Neural cell (in vitro differentiated cells): ENCODE results near the gene AKR1B15. TPM values are rescaled to one million over a fixed set of nuclear protein-coding genes. Genes with fewer than 3 reads are reported as not detected.

Experiments
- H2AFZ ChIP-seq: fragments of 200-600, 300-800 bp; sonication (generic), shearing (Covaris generic); 2 replicates; pipeline ENCODE4 v1.6.0; 2014; ENCODE audit warnings: low read depth, mild to moderate bottlenecking, antibody characterized with exemption, low read length, moderate library complexity
- H3F3A ChIP-seq: fragments of 200-600 bp; shearing (Covaris generic); 2 replicates; pipeline ENCODE4 v1.6.1; 2016; ENCODE audit warnings: mild to moderate bottlenecking, moderate library complexity, mixed read lengths, antibody characterized with exemption, low read length; ENCODE audit not compliant: insufficient read depth, poor library complexity, severe bottlenecking
- H3K27ac ChIP-seq: fragments of 200-600, 300-800 bp; sonication (generic), shearing (Covaris generic); 2 replicates; pipeline ENCODE4 v1.5.1; 2014; ENCODE audit warnings: mild to moderate bottlenecking, low read length, moderate library complexity
- H3K27me3 ChIP-seq: fragments of 300-800, 200-600 bp; sonication (generic), shearing (Covaris generic); 2 replicates; pipeline ENCODE4 v1.6.0; 2014; ENCODE audit warnings: mild to moderate bottlenecking, low read depth, low read length, moderate library complexity; ENCODE audit not compliant: insufficient read depth
- H3K36me3 ChIP-seq: fragments of 300-800, 200-600 bp; sonication (generic), shearing (Covaris generic); 2 replicates; pipeline ENCODE4 v1.5.1; 2014; ENCODE audit warnings: mild to moderate bottlenecking, antibody characterized with exemption, low read length, moderate library complexity; ENCODE audit not compliant: insufficient read depth
- H3K4me2 ChIP-seq: fragments of 300-800, 200-600 bp; sonication (generic), shearing (Covaris generic); 2 replicates; pipeline ENCODE4 v1.6.0; 2014; ENCODE audit warnings: mild to moderate bottlenecking, low read length
- H3K4me3 ChIP-seq: fragments of 300-800, 200-600 bp; sonication (generic), shearing (Covaris generic); 2 replicates; pipeline ENCODE4 v1.5.1; 2014; ENCODE audit warnings: mild to moderate bottlenecking, low read length, moderate library complexity
- H3K79me2 ChIP-seq: fragments of 200-600 bp; shearing (Covaris generic); replicated peaks from 2 replicates; pipeline ENCODE4 v1.6.0; 2014; ENCODE audit warnings: mild to moderate bottlenecking, low read length, moderate library complexity; ENCODE audit not compliant: insufficient read depth
- H3K9ac ChIP-seq: fragments of 300-800, 200-600 bp; sonication (generic), shearing (Covaris generic); 2 replicates; pipeline ENCODE4 v1.6.1; 2016; ENCODE audit warnings: mild to moderate bottlenecking, low read length, mixed read lengths
- H3K9me2 ChIP-seq: fragments of 200-600 bp; shearing (Covaris generic); 2 replicates; pipeline ENCODE4 v1.6.1; 2016; ENCODE audit warnings: mild to moderate bottlenecking, low read length, mixed read lengths; ENCODE audit not compliant: insufficient read depth
- H3K9me3 ChIP-seq: fragments of 200-600, 300-800 bp; sonication (generic), shearing (Covaris generic); 2 replicates; pipeline ENCODE4 v1.6.1; 2016; ENCODE audit warnings: mild to moderate bottlenecking, mixed run types, low read length, moderate library complexity, mixed read lengths
- H4K20me1 ChIP-seq: fragments of 200-600 bp; shearing (Covaris generic); 2 replicates; pipeline ENCODE4 v1.6.1; 2016; ENCODE audit warnings: mild to moderate bottlenecking, mixed run types; ENCODE audit not compliant: insufficient read depth
- EP300 ChIP-seq: fragments of 450-650 bp; conservative IDR thresholded peaks from 2 replicates; pipeline ENCODE4 v1.6.1; 2014; ENCODE audit warnings: antibody characterized with exemption, mild to moderate bottlenecking, moderate library complexity; ENCODE audit not compliant: poor library complexity, severe bottlenecking
- EZH2 ChIP-seq: fragments of 200-600, 300-800 bp; shearing (Covaris generic), sonication (generic); IDR thresholded peaks from 2 replicates; pipeline ENCODE4 v1.6.1; 2014; ENCODE audit warnings: antibody characterized with exemption, low read length, borderline replicate concordance, mild to moderate bottlenecking; ENCODE audit not compliant: insufficient read depth, poor library complexity, severe bottlenecking
- MXI1 ChIP-seq: fragments of 450-650 bp; conservative IDR thresholded peaks from 2 replicates; pipeline ENCODE4 v1.6.1; 2014; ENCODE audit warnings: antibody characterized with exemption, mild to moderate bottlenecking; ENCODE audit not compliant: poor library complexity, severe bottlenecking
- POLR2AphosphoS5 ChIP-seq: IDR thresholded peaks from 2 replicates; pipeline ENCODE4 v1.6.1; 2012
- RAD21 ChIP-seq: fragments of 450-650 bp; conservative IDR thresholded peaks from 2 replicates; pipeline ENCODE4 v1.6.1; 2014; ENCODE audit warnings: antibody characterized with exemption, mild to moderate bottlenecking, moderate library complexity
- REST ChIP-seq: IDR thresholded peaks from 2 replicates; pipeline ENCODE4 v1.6.1; 2012; ENCODE audit warnings: borderline replicate concordance
- SMC3 ChIP-seq: fragments of 450-650 bp; conservative IDR thresholded peaks from 2 replicates; pipeline ENCODE4 v1.6.1; 2014; ENCODE audit warnings: antibody characterized with exemption, mild to moderate bottlenecking, moderate library complexity; ENCODE audit not compliant: poor library complexity
- TAF1 ChIP-seq: IDR thresholded peaks from 2 replicates; pipeline ENCODE4 v1.6.1; 2012; ENCODE audit warnings: low read depth
- polyA plus RNA-seq: library from polyadenylated mRNA; depleted of rRNA; stranded (reverse); fragments of >200 nt; gene quantifications from 2 replicates; pipeline ENCODE4 v1.2.3, GENCODE V29; 2014
- TF ChIP-seq, protein P1 (sequence below): fragments of 450-650 bp; IDR thresholded peaks from 2 replicates; pipeline ENCODE4 v1.5.1; 2014; ENCODE audit warnings: antibody characterized with exemption, mild to moderate bottlenecking, moderate library complexity; ENCODE audit not compliant: poor library complexity, severe bottlenecking

Gene AKR1B15
- polyA plus RNA-seq, 1 donor from 2014 or later = not detected

GRCh38 chr7:134553976-134554375, 5.1 kb downstream of the AKR1B15 start:
- Histone ChIP-seq H4K20me1 (no peaks in the 10 kb centered on the region), H3K4me3 (no peak overlapping the region), H3K27ac (no peak overlapping the region), H3K9ac (no peak overlapping the region), H3K27me3 (no peaks in the 10 kb centered on the region), H3K9me3 (no peaks in the 10 kb centered on the region), H3K9me2 (no peaks in the 10 kb centered on the region), H3K4me2 (no peak overlapping the region), H3K79me2 (no peaks in the 10 kb centered on the region), H3K36me3 (no peaks in the 10 kb centered on the region), H3F3A (no peaks in the 10 kb centered on the region), H2AFZ (no peak overlapping the region)
- TF ChIP-seq, protein P1, sequence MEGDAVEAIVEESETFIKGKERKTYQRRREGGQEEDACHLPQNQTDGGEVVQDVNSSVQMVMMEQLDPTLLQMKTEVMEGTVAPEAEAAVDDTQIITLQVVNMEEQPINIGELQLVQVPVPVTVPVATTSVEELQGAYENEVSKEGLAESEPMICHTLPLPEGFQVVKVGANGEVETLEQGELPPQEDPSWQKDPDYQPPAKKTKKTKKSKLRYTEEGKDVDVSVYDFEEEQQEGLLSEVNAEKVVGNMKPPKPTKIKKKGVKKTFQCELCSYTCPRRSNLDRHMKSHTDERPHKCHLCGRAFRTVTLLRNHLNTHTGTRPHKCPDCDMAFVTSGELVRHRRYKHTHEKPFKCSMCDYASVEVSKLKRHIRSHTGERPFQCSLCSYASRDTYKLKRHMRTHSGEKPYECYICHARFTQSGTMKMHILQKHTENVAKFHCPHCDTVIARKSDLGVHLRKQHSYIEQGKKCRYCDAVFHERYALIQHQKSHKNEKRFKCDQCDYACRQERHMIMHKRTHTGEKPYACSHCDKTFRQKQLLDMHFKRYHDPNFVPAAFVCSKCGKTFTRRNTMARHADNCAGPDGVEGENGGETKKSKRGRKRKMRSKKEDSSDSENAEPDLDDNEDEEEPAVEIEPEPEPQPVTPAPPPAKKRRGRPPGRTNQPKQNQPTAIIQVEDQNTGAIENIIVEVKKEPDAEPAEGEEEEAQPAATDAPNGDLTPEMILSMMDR = no peak
- no peak for TF ChIP-seq EP300
- no peak for TF ChIP-seq EZH2
- TF ChIP-seq POLR2AphosphoS5 = no peak

- H3K9ac ChIP-seq = no peak overlapping the region
- TF ChIP-seq SMC3 (no peak), RAD21 (no peak), MXI1 (no peak), REST (no peak), TAF1 (no peak), EZH2 (no peak), POLR2AphosphoS5 (no peak), EP300 (no peak)
- TF ChIP-seq, protein P1 = no peak
- H3K79me2 ChIP-seq = no peaks in the 10 kb centered on the region
- H3K36me3 ChIP-seq = no peaks in the 10 kb centered on the region
- H3K4me2 ChIP-seq = no peak overlapping the region
- no peaks in the 10 kb centered on the region for H3K9me3 ChIP-seq
- H3K4me3 ChIP-seq = no peak overlapping the region
- no peaks in the 10 kb centered on the region for H4K20me1 ChIP-seq
- H2AFZ ChIP-seq = no peak overlapping the region
- no peaks in the 10 kb centered on the region for H3K27me3 ChIP-seq
- no peak overlapping the region for H3K27ac ChIP-seq
- no peaks in the 10 kb centered on the region for H3K9me2 ChIP-seq
- no peaks in the 10 kb centered on the region for H3F3A ChIP-seq
Observed at GRCh38 chr7:134554417-134554966, 5.6 kb downstream of the AKR1B15 start.
